IMR-90 (cell line): Measurements from ENCODE around the gene VPS35L. TPM values are rescaled to one million over a fixed set of nuclear protein-coding genes. Genes with fewer than 3 reads are reported as not detected.

Experiments used
- ATAC-seq: fragments of 200-7000 bp; cut with Tn5 transposase; 2 replicates; pipeline ENCODE4 v1.9.1; 2020; ENCODE audit warnings: low read depth, mild to moderate bottlenecking, moderate library complexity
- BruUV-seq: library from RNA; stranded (reverse); fragments of 400-500 nt; replicated peaks from 2 replicates; lab custom pipeline; 2021; lab: Mats Ljungman, UMichigan
- CTCF ChIA-PET: fragments of 300-600 bp; formaldehyde crosslinking; extraction: SDS; loops from one replicate; lab custom pipeline; 2021; ENCODE audit warnings: antibody characterized with exemption; lab: Yijun Ruan, JAX
- POLR2A ChIA-PET: fragments of 300-600 bp; sonication (Branson Sonifier 250); formaldehyde crosslinking; loops from one replicate; lab custom pipeline; 2022; ENCODE audit warnings: antibody characterized with exemption; ENCODE audit not compliant: unreplicated experiment; lab: Charles Lee
- DNase-seq: peaks from one replicate; pipeline ENCODE4 v3.0.0; 2013
- H2AFZ ChIP-seq: replicated peaks from 2 replicates; pipeline ENCODE3; 2013; ENCODE audit warnings: low read length, mild to moderate bottlenecking; ENCODE audit not compliant: poor library complexity
- H2AK5ac ChIP-seq: 2 replicates; pipeline ENCODE4 v1.6.1; 2013; ENCODE audit warnings: low read depth, low read length, inconsistent platforms
- H2AK9ac ChIP-seq: replicated peaks from 2 replicates; pipeline ENCODE3; 2013; ENCODE audit warnings: mild to moderate bottlenecking, low read depth, low read length, moderate library complexity; ENCODE audit not compliant: poor library complexity
- H2BK120ac ChIP-seq: 2 replicates; pipeline ENCODE4 v1.6.1; 2013; ENCODE audit warnings: low read depth, low read length, inconsistent platforms
- H2BK15ac ChIP-seq: 3 replicates; pipeline ENCODE4 v1.6.1; 2013; ENCODE audit warnings: low read depth, low read length, inconsistent platforms
- H2BK20ac ChIP-seq: 2 replicates; pipeline ENCODE4 v1.6.1; 2013; ENCODE audit warnings: low read depth, mild to moderate bottlenecking, inconsistent platforms, low read length, moderate library complexity
- H2BK5ac ChIP-seq: 2 replicates; pipeline ENCODE4 v1.6.1; 2013; ENCODE audit warnings: mild to moderate bottlenecking, low read depth, low read length, inconsistent platforms; ENCODE audit not compliant: poor library complexity, severe bottlenecking
- H3K14ac ChIP-seq: replicated peaks from 2 replicates; pipeline ENCODE4 v1.6.1; 2013; ENCODE audit warnings: low read depth, low read length, inconsistent platforms
- H3K18ac ChIP-seq: 2 replicates; pipeline ENCODE4 v1.6.1; 2013; ENCODE audit warnings: low read depth, low read length, control low read depth
- H3K23ac ChIP-seq: 2 replicates; pipeline ENCODE4 v1.6.1; 2013; ENCODE audit warnings: low read depth, low read length, inconsistent platforms
- H3K27ac ChIP-seq: 2 replicates; pipeline ENCODE4 v1.5.1; 2013; ENCODE audit warnings: mild to moderate bottlenecking, control low read depth, low read length; ENCODE audit not compliant: insufficient read depth
- H3K27me3 ChIP-seq: 2 replicates; pipeline ENCODE4 v1.6.1; 2013; ENCODE audit warnings: low read length; ENCODE audit not compliant: control insufficient read depth, insufficient read depth
- H3K36me3 ChIP-seq: 2 replicates; pipeline ENCODE4 v1.6.1; 2013; ENCODE audit warnings: low read length, mixed read lengths; ENCODE audit not compliant: control insufficient read depth, insufficient read depth
- H3K4ac ChIP-seq: 2 replicates; pipeline ENCODE4 v1.6.1; 2013; ENCODE audit warnings: low read depth, low read length, inconsistent platforms
- H3K4me1 ChIP-seq: 2 replicates; pipeline ENCODE4 v1.6.1; 2013; ENCODE audit warnings: low read length, mixed read lengths; ENCODE audit not compliant: control insufficient read depth, insufficient read depth
- H3K4me2 ChIP-seq: 2 replicates; pipeline ENCODE4 v1.6.1; 2013; ENCODE audit warnings: low read depth, mild to moderate bottlenecking, control low read depth, low read length, moderate library complexity
- H3K4me3 ChIP-seq: 2 replicates; pipeline ENCODE4 v1.5.1; 2013; ENCODE audit warnings: low read depth, mild to moderate bottlenecking, control low read depth, low read length, moderate library complexity; ENCODE audit not compliant: insufficient read depth
- H3K56ac ChIP-seq: 2 replicates; pipeline ENCODE4 v1.6.1; 2013; ENCODE audit warnings: low read length, inconsistent platforms; ENCODE audit not compliant: insufficient read depth; ENCODE audit errors: extremely low read depth
- H3K79me1 ChIP-seq, 2 experiments: 2 replicates each; pipeline ENCODE4 v1.6.1; 2013; ENCODE audit warnings: low read length in 2 of 2, inconsistent platforms in 1 of 2, low read depth in 1 of 2
- H3K9ac ChIP-seq: 2 replicates; pipeline ENCODE4 v1.6.1; 2013; ENCODE audit warnings: low read depth, low read length, control low read depth
- H3K9me1 ChIP-seq: 2 replicates; pipeline ENCODE4 v1.6.1; 2013; ENCODE audit warnings: low read length, inconsistent platforms; ENCODE audit not compliant: insufficient read depth
- H3K9me3 ChIP-seq: 2 replicates; pipeline ENCODE4 v1.6.1; 2013; ENCODE audit warnings: low read length; ENCODE audit not compliant: control insufficient read depth, insufficient read depth
- H4K20me1 ChIP-seq: 2 replicates; pipeline ENCODE4 v1.6.1; 2013; ENCODE audit warnings: low read length, inconsistent platforms; ENCODE audit not compliant: insufficient read depth
- H4K5ac ChIP-seq: 2 replicates; pipeline ENCODE4 v1.6.1; 2013; ENCODE audit warnings: mild to moderate bottlenecking, low read depth, low read length, control low read depth
- H4K8ac ChIP-seq, 2 experiments: 2 replicates each; pipeline ENCODE4 v1.6.1; 2013; ENCODE audit warnings: low read depth in 2 of 2, low read length in 2 of 2, control low read depth in 1 of 2, inconsistent platforms in 1 of 2
- H4K91ac ChIP-seq: 2 replicates; pipeline ENCODE4 v1.6.1; 2013; ENCODE audit warnings: low read depth, low read length, inconsistent platforms; ENCODE audit not compliant: insufficient read depth
- CEBPB ChIP-seq: IDR thresholded peaks from 2 replicates; pipeline ENCODE4 v1.6.1; 2012; ENCODE audit warnings: low read depth, low read length, improper control_type of control experiment
- CHD1 ChIP-seq: IDR thresholded peaks from 2 replicates; pipeline ENCODE4 v1.6.1; 2012; ENCODE audit warnings: low read depth, low read length, improper control_type of control experiment
- MAZ ChIP-seq: IDR thresholded peaks from 2 replicates; pipeline ENCODE4 v1.6.1; 2012; ENCODE audit warnings: low read depth, mild to moderate bottlenecking, low read length, improper control_type of control experiment, moderate library complexity, borderline replicate concordance
- POLR2A ChIP-seq: IDR thresholded peaks from 2 replicates; pipeline ENCODE4 v1.6.1; 2012; ENCODE audit warnings: mild to moderate bottlenecking, low read depth, low read length
- RCOR1 ChIP-seq: IDR thresholded peaks from 2 replicates; pipeline ENCODE4 v1.6.1; 2012; ENCODE audit warnings: mild to moderate bottlenecking, low read length, improper control_type of control experiment; ENCODE audit not compliant: insufficient replicate concordance
- RFX5 ChIP-seq: IDR thresholded peaks from 2 replicates; pipeline ENCODE4 v1.8.0; 2012; ENCODE audit warnings: low read depth, mild to moderate bottlenecking, low read length, moderate library complexity
- WGBS, 2 experiments: methylation state at CpG; one replicate each; pipeline versions ENCODE4 v1.1.5 to v1.1.7; 2013; ENCODE audit warnings: missing lambda C conversion rate in 2 of 2; ENCODE audit not compliant: insufficient read length in 1 of 2; ENCODE audit errors: extremely low coverage in 2 of 2; 5-methylcytosine and 5-hydroxymethylcytosine counted together
- dilution Hi-C: fragments of 300-500 bp; cut with HindIII; formaldehyde crosslinking; loops from one replicate; pipeline ENCODE4 v1.14.3; 2018; ENCODE audit warnings: low sequenced_read_pairs; ENCODE audit not compliant: unreplicated experiment
- in situ Hi-C: fragments of 300-500 bp; cut with MboI; formaldehyde crosslinking; loops from 3 replicates; pipeline ENCODE4 v1.14.3; 2019; ENCODE audit warnings: low sequenced_read_pairs, inconsistent platforms, mixed read lengths
- intact Hi-C: fragments of 100-400 bp; cut with micrococcal nuclease; formaldehyde crosslinking; loops from 2 replicates; pipeline ENCODE4 v1.10.0; 2022
- polyA plus RNA-seq, 3 experiments: library from polyadenylated mRNA; depleted of rRNA; stranded (reverse); fragments of >200 nt; gene quantifications; 2 replicates each; pipeline ENCODE4 v1.2.3, GENCODE V29; 2012; ENCODE audit warnings: low replicate concordance in 1 of 3
- total RNA-seq: library from RNA; depleted of rRNA; stranded (reverse); fragments of >200 nt; gene quantifications from 2 replicates; pipeline ENCODE4 v1.2.3, GENCODE V29; 2012
- TF ChIP-seq, protein P1 (sequence below): fragments of 150-350 bp; IDR thresholded peaks from 2 replicates; pipeline ENCODE4 v1.6.1; 2017; ENCODE audit warnings: mild to moderate bottlenecking, antibody characterized with exemption, low read length, low read depth
- TF ChIP-seq, protein P2 (sequence below): fragments of 150-350 bp; IDR thresholded peaks from 2 replicates; pipeline ENCODE4 v1.6.1; 2016; ENCODE audit warnings: low read depth, mild to moderate bottlenecking, low read length, moderate library complexity, borderline replicate concordance
- TF ChIP-seq, protein P3 (sequence below): conservative IDR thresholded peaks from 2 replicates; pipeline ENCODE4 v1.5.1; 2012; ENCODE audit warnings: mild to moderate bottlenecking, low read depth, low read length, improper control_type of control experiment

Gene VPS35L
- total and polyA plus RNA-seq, 2 of the 4 experiments (the other 2 are of a cell fraction): 28.0 to 40.1 TPM

DNA sequence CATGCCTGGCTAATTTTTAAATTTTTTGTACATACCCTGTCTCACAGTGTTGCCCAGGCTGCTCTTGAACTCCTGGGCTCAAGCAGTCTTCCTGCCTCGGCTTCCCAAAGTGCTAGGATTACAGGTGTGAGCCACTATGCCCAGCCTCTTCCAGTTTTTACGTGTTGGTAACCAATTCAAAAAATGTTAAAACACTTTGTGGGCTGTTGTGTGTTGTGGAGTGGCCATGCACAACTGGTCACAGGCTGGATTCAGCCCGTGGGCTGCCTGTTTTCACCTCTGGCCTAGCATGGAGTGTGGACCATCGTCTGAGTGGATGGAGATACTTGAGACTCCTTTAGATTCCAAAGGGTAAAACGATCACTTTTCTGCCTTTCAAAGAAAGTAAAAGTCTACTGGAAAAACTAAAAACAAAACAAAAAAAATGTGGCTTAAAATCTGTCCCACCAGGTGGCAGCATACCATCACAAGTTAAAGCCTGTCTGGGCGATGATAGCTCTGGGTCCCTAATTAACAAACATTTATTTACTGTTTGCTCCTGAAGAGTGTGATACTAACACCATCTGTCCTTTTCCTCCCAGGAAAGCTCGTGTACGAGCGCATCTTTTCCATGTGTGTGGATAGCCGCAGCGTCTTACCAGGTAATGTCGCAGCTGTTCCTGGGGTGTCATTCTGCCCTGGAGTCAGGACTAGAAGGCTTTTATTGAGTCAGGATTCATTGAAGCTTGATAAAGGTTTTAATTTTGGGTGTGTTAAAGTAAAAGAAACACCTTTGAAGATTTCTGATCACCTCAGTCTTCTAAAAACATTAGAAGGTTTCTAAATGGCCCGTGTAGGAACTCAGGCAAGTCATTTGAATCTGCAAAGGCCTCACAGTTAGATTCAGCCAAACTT is 45.8 kb downstream of the VPS35L start (continued):
- TF ChIP-seq, protein P1, sequence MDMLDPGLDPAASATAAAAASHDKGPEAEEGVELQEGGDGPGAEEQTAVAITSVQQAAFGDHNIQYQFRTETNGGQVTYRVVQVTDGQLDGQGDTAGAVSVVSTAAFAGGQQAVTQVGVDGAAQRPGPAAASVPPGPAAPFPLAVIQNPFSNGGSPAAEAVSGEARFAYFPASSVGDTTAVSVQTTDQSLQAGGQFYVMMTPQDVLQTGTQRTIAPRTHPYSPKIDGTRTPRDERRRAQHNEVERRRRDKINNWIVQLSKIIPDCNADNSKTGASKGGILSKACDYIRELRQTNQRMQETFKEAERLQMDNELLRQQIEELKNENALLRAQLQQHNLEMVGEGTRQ: no peak

DNA sequence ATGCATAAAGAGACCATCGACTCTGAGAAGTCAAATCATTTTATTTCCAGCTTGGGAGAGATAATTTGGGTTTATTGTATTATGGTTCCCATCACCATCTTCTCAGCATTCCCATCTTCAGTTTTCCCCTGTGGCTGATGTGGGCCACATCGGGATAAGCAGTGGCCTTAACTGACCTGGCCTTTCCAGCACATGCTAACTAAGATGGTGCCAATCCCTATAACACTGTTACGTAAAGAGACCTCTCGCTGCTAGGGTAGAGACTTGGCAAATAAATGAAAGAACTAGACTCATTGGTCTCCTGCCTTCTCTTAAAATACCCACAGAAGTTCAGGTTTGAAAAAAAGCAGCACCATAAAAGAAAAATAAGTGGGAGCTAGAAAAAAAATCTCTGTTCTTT is 49.4 kb downstream of the VPS35L start:
- Histone ChIP-seq H2AK9ac (no peak overlapping the region), H3K36me3 (peaks cover 18% of the 10 kb centered on the region), H3K18ac (no peak overlapping the region), H3K9ac (no peak overlapping the region), H4K91ac (no peak overlapping the region), H3K56ac (no peak overlapping the region), H2AFZ (no peak overlapping the region), H3K4me1 (no peaks in the 10 kb centered on the region), H3K79me1 (no peaks in the 10 kb centered on the region; a peak in 1 of 4 replicates), H3K14ac (no peak overlapping the region), H2BK15ac (no peak overlapping the region), H3K23ac (no peak overlapping the region), H2BK120ac (no peak overlapping the region), H3K9me1 (no peaks in the 10 kb centered on the region), H2BK5ac (no peak overlapping the region), H3K4me3 (no peak overlapping the region), H4K20me1 (no peaks in the 10 kb centered on the region), H3K4me2 (no peak overlapping the region), H3K27me3 (no peaks in the 10 kb centered on the region), H3K9me3 (no peaks in the 10 kb centered on the region), H4K5ac (no peak overlapping the region), H2AK5ac (no peak overlapping the region), H2BK20ac (no peak overlapping the region), H3K4ac (no peak overlapping the region), H4K8ac (no peak overlapping the region), H3K27ac (no peak overlapping the region)
- dilution Hi-C loops: loop anchor here (25.0 kb wide), 1 partner anchor 282 kb away; the partner anchor contains the start of gene GPRC5B
- CTCF ChIA-PET: interaction anchor here (1.5 kb wide), 1 partner anchor 21 kb away, joined by 5 read pairs; no protein-coding TSS in a partner anchor
- in situ Hi-C loops: loop anchor here (5.0 to 25.0 kb wide), 2 partner anchors 282 to 782 kb away; no protein-coding TSS in a partner anchor
- POLR2A ChIA-PET: no interaction called here
- no TSS peak for BruUV-seq
- DNase-seq (no peak), ATAC-seq (no peak)
- no CpG with 5 or more reads among the region's 4 CpGs for WGBS, 2 experiments
- intact Hi-C loops: loop anchor here (5.0 to 10.0 kb wide), 2 partner anchors 52 to 110 kb away; partner anchors contain the start of genes IQCK and KNOP1
- TF ChIP-seq RFX5 (no peak), POLR2A (no peak), CEBPB (no peak), CHD1 (no peak), RCOR1 (no peak), MAZ (no peak)
- TF ChIP-seq, protein P2, sequence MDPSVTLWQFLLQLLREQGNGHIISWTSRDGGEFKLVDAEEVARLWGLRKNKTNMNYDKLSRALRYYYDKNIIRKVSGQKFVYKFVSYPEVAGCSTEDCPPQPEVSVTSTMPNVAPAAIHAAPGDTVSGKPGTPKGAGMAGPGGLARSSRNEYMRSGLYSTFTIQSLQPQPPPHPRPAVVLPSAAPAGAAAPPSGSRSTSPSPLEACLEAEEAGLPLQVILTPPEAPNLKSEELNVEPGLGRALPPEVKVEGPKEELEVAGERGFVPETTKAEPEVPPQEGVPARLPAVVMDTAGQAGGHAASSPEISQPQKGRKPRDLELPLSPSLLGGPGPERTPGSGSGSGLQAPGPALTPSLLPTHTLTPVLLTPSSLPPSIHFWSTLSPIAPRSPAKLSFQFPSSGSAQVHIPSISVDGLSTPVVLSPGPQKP: no peak
- TF ChIP-seq, protein P1: no peak
- TF ChIP-seq, protein P3, sequence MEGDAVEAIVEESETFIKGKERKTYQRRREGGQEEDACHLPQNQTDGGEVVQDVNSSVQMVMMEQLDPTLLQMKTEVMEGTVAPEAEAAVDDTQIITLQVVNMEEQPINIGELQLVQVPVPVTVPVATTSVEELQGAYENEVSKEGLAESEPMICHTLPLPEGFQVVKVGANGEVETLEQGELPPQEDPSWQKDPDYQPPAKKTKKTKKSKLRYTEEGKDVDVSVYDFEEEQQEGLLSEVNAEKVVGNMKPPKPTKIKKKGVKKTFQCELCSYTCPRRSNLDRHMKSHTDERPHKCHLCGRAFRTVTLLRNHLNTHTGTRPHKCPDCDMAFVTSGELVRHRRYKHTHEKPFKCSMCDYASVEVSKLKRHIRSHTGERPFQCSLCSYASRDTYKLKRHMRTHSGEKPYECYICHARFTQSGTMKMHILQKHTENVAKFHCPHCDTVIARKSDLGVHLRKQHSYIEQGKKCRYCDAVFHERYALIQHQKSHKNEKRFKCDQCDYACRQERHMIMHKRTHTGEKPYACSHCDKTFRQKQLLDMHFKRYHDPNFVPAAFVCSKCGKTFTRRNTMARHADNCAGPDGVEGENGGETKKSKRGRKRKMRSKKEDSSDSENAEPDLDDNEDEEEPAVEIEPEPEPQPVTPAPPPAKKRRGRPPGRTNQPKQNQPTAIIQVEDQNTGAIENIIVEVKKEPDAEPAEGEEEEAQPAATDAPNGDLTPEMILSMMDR: no peak
